Large intestine (tissue), 3 donors: Measurements from ENCODE around the gene SORCS3. TPM values are rescaled to one million over a fixed set of nuclear protein-coding genes. Genes with fewer than 3 reads are reported as not detected.

ENCODE experiments used
- DNase-seq, 2 donors: peaks; one replicate each; pipeline versions ENCODE4 v3.0.0 to v3.0.0-alpha.2; 2013
- H3K27ac ChIP-seq: one replicate; pipeline ENCODE4 v1.5.1; 2013; ENCODE audit warnings: low read length
- H3K27me3 ChIP-seq: 2 replicates; pipeline ENCODE4 v1.6.1; 2013; ENCODE audit warnings: low read length; ENCODE audit not compliant: control insufficient read depth, insufficient read depth
- H3K36me3 ChIP-seq: 2 replicates; pipeline ENCODE4 v1.6.1; 2013; ENCODE audit warnings: low read length; ENCODE audit not compliant: control insufficient read depth, insufficient read depth
- H3K4me1 ChIP-seq: one replicate; pipeline ENCODE4 v1.6.1; 2013; ENCODE audit warnings: low read length; ENCODE audit not compliant: control insufficient read depth, insufficient read depth
- H3K4me3 ChIP-seq: one replicate; pipeline ENCODE4 v1.5.1; 2013; ENCODE audit warnings: low read length
- H3K9me3 ChIP-seq: one replicate; pipeline ENCODE4 v1.6.1; 2013; ENCODE audit warnings: mild to moderate bottlenecking, low read depth, low read length, moderate library complexity; ENCODE audit not compliant: control insufficient read depth
- WGBS: methylation state at CpG from one replicate; pipeline ENCODE4 v1.1.5; 2013; ENCODE audit warnings: low lambda C conversion rate; ENCODE audit not compliant: insufficient coverage; 5-methylcytosine and 5-hydroxymethylcytosine counted together
- polyA plus RNA-seq: library from polyadenylated mRNA; unstranded; fragments of 120-200 nt; gene quantifications from one replicate; pipeline ENCODE4 v1.2.1, GENCODE V29; 2013

SORCS3 gene
- polyA plus RNA-seq, 1 donor, result 1.7 TPM

DNA sequence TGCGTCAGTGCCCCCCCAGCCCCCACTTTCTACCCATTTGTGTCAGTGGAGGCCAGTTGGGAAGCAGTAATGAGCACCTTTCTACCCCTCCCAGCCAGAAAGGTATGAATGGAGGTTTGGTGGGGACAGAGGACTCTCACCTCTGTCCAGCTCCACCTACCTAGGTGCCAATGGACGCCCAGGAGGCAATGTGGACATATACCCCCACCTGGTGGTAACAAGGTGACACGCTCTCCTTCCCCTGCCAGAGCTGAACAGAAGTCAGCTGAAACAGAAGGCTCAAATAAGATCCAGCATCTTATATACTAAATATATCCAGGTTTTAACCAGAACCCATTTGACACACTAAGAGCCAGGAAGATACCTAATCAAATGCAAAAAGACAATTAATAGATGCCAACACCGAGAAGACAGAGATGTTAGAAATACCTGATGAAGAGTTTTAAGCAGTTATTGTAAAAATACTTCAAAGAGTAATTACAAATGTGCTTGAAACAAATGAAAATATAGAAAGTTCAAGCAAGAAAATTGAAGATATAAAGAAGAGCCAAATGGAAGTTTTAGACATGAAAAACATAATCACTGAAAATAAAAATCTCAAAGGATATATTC, 18.4 kb upstream of the SORCS3 start:
- no peak for DNase-seq
- WGBS, result 50% methylated on average over 1 of the region's 4 CpGs

GRCh38 chr10:104630731-104631130, 10.4 kb upstream of the SORCS3 start:
- Histone ChIP-seq H3K27me3 (peaks cover 2% of the 10 kb centered on the region), H3K27ac (no peak overlapping the region), H3K4me3 (no peak overlapping the region), H3K36me3 (no peaks in the 10 kb centered on the region), H3K4me1 (no peaks in the 10 kb centered on the region), H3K9me3 (no peaks in the 10 kb centered on the region)
- DNase-seq, result no peak
- 78% methylated on average over 1 of the region's 26 CpGs for WGBS

More for the DNA sequence above, 18.4 kb upstream of the SORCS3 start:
- H3K4me3 ChIP-seq, result no peak overlapping the region
- no peak overlapping the region for H3K27ac ChIP-seq
- H3K9me3 ChIP-seq, result no peaks in the 10 kb centered on the region
- no peaks in the 10 kb centered on the region for H3K36me3 ChIP-seq
- H3K27me3 ChIP-seq, result no peaks in the 10 kb centered on the region
- no peaks in the 10 kb centered on the region for H3K4me1 ChIP-seq

GRCh38 chr10:104631946-104632345, 9.1 kb upstream of the SORCS3 start:
- 100% methylated on average over 1 of the region's 3 CpGs for WGBS
- Histone ChIP-seq H3K9me3 (no peaks in the 10 kb centered on the region), H3K27ac (no peak overlapping the region), H3K4me3 (no peak overlapping the region), H3K36me3 (no peaks in the 10 kb centered on the region), H3K27me3 (peaks cover 6% of the 10 kb centered on the region), H3K4me1 (no peaks in the 10 kb centered on the region)
- DNase-seq, result no peak

DNA sequence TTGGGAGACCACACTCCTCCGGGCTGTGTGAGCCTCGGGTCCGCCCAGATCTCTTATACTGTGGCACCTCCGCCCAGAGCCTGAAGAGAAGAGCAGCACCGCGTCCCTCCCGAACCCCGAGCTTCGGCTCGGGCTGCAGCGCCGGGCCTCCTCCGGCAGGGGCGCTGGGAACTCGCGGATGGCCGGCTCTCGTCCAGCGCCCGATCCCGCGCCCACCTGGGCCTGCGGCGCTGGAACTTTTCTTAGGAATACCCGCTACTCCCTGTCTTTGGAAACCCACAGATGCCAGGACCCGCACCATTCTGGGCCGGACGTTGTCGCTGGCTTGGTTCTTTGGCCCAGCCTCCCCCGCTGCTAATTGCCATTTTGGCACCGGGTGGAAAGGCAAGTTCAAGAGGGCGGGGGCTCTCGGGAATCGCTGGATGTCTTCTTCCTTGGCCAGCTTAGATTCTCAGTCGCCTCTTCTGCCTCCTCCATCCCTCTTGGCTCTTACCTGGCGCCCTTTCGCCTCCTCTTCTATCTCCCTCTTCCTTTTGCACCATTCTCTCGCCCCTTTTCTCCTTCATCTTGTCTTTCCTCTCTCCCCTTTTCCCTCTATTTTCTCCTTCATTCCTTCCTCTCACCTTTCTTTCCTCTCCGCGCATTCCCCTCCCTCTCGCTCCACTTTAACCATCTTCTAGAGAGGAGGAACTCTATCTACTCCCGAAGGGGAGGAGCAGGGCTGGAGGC, 2.1 kb upstream of the SORCS3 start:
- DNase-seq, result peak in 1 of 2 donors; percentile 10
- Histone ChIP-seq H3K36me3 (no peaks in the 10 kb centered on the region), H3K4me3 (no peak overlapping the region), H3K9me3 (no peaks in the 10 kb centered on the region), H3K27me3 (peaks cover 64% of the 10 kb centered on the region), H3K4me1 (no peaks in the 10 kb centered on the region), H3K27ac (no peak overlapping the region)
- WGBS, result 0% methylated on average over 3 of the region's 42 CpGs

GRCh38 chr10:104639590-104640338, 1.3 kb upstream of the SORCS3 start:
- peak overlapping the region; percentile 10 for H3K4me3 ChIP-seq
- peaks cover 70% of the 10 kb centered on the region for H3K27me3 ChIP-seq
- no peak for DNase-seq
- H3K9me3 ChIP-seq, result no peaks in the 10 kb centered on the region
- H3K27ac ChIP-seq, result no peak overlapping the region
- WGBS, result no CpG with 5 or more reads among the region's 40 CpGs
- H3K4me1 ChIP-seq, result no peaks in the 10 kb centered on the region
- H3K36me3 ChIP-seq, result no peaks in the 10 kb centered on the region

DNA sequence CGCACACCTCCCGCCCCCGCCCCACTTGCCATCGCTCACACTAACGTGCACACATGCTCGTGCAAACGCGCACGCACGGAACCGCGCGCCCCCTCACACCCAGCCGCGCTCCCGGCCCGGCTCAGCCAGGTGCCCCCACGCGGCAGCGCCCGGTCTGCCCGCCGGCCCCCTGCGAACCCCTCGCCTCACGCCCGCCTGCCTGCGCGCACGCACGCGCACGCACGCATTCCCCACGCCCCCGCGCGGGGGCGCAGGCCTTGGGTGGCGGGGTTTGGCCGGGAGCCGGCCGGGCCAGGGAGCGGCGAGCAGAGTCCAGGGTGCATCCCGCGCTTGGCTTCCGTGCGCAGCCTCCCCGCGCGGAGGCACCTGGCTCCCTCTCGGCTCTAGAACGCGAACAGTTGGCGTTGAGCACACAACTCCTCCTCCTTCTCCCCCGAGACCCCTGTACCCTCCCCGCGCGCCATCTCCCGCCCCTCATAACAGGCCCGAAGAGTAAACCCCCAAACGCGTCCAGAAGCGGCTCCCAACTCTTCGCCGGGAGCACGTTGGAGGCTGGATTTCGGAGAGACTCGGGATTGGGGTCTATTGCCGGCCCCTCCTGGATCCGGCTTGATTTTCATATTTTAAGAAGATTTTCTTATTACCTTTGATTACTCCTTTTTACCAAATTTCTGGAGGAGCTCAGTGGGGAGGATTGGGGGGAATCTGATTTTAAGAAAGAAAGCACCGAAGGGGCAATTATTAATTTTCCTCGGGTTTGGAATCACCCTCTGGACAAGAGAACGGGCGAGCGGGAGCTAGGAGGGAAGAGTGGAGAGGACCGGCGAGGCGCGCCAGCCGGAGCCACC, 527 bp upstream of the SORCS3 start:
- Histone ChIP-seq H3K36me3 (no peaks in the 10 kb centered on the region), H3K27me3 (peaks cover 78% of the 10 kb centered on the region), H3K4me3 (peak overlapping the region; percentile 13), H3K9me3 (no peaks in the 10 kb centered on the region), H3K4me1 (no peaks in the 10 kb centered on the region), H3K27ac (no peak overlapping the region)
- peak in 1 of 2 donors; percentile 20 for DNase-seq
- WGBS, result no CpG with 5 or more reads among the region's 82 CpGs

DNA sequence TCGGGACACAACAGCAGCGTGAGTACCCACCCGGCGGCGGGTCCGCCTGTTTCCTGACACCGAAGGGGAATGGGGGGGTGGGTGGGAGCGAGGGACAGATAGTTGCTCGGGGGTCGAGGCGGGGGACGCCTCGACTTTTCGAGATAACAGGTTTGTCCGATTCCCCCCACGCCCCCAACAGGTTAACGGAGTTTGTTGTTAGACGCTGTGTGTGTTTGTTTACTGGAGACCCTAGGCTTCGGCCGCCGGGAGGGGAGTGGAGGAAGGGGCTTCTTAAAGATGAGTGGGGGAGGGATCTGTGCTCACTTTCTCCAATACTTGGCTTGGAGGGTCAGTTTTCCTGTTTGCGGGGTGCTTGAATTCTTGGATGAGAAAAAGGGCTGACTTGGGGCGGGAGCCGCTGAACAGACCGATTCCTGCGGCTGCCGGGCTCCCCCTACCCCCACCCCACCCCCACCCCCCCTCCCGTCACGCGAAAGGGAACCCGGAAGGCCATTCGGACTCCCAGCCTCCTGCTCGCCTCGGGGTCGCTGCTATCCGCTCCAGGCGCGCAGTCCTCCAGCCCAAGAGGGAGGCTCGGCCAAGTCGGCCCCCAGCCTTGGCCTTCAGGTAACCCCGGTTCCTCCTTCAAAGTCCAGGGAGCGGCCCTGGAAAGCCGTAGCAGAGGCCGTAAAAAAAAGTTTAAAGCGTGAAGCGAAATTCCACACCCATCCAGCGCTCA, 1.0 kb downstream of the SORCS3 start:
- Histone ChIP-seq H3K4me3 (peak overlapping the region; percentile 33), H3K4me1 (no peaks in the 10 kb centered on the region), H3K9me3 (no peaks in the 10 kb centered on the region), H3K27ac (no peak overlapping the region), H3K27me3 (peaks cover 84% of the 10 kb centered on the region), H3K36me3 (no peaks in the 10 kb centered on the region)
- WGBS, result no CpG with 5 or more reads among the region's 47 CpGs
- no peak for DNase-seq

DNA sequence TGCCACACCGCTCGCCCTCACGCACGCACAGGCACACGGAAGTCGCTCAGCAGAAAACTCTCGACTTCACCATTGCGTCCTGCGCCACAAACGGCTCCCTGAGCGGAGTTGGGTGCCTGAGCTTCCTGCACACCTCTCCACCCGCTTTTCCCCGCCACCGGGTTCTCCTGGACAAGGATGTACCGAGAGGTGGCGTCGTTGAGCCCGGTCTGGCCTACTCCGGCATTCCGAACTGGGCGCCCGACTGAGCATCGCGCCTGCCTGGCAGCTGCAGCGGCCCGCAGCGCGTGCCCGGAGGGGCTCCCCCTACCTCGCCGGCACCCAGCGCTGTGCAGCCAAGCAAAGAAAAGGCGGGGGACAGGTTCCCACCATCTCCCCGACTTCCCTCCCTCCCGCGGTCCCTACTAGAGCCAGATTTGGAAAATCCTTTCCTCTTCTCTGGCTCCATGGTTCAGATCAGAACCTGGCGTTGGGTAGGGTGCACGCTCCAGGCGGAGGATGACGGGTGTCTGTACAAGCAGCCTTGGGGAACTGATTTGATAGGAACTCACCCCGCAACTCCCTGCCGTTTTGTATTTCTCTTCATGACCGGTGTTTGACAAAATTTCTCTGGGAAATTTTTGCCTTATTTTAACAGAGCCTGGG, 1.7 kb downstream of the SORCS3 start:
- Histone ChIP-seq H3K27me3 (peaks cover 81% of the 10 kb centered on the region), H3K4me1 (no peaks in the 10 kb centered on the region), H3K4me3 (peak overlapping the region; percentile 33), H3K36me3 (no peaks in the 10 kb centered on the region), H3K9me3 (no peaks in the 10 kb centered on the region), H3K27ac (no peak overlapping the region)
- WGBS, result no CpG with 5 or more reads among the region's 43 CpGs
- peak; percentile 20 to 23 for DNase-seq

GRCh38 chr10:104643303-104643663, 2.2 kb downstream of the SORCS3 start:
- no peaks in the 10 kb centered on the region for H3K4me1 ChIP-seq
- H3K27ac ChIP-seq, result no peak overlapping the region
- no peaks in the 10 kb centered on the region for H3K36me3 ChIP-seq
- H3K4me3 ChIP-seq, result no peak overlapping the region
- 80% methylated on average over 6 of the region's 11 CpGs for WGBS
- no peaks in the 10 kb centered on the region for H3K9me3 ChIP-seq
- peaks cover 76% of the 10 kb centered on the region for H3K27me3 ChIP-seq
- DNase-seq, result no peak
